ENCODE measurements around the gene NDUFB4.
A peak's percentile ranks its signal among the peaks of the same experiment; 100 is the strongest.

NDUFB4 gene

GRCh38 chr3:120572027-120572426, 24.1 kb upstream of the NDUFB4 start:
- no peak overlapping the region for H3K4me2 ChIP-seq
- no peak overlapping the region for H3K9ac ChIP-seq
- H3K4me1 ChIP-seq (ENCODE audit: low read depth, poor library complexity, severe bottlenecking) = no peaks in the 10 kb centered on the region
- no peaks in the 10 kb centered on the region for H3K79me2 ChIP-seq (ENCODE audit: insufficient read depth, low read depth)
- no peaks in the 10 kb centered on the region for H3K36me3 ChIP-seq (ENCODE audit: insufficient read depth)
- no peaks in the 10 kb centered on the region for H3K27me3 ChIP-seq (ENCODE audit: insufficient read depth, low read depth)
- no peak overlapping the region for H3K27ac ChIP-seq
- TF ChIP-seq CTCF (conservative IDR thresholded peaks at IDR 0.05; ENCODE audit: low read depth, low read length) = no peak
- H2AFZ ChIP-seq (ENCODE audit: low read depth) = no peak overlapping the region
- H4K20me1 ChIP-seq (ENCODE audit: insufficient read depth) = no peaks in the 10 kb centered on the region
- no peak overlapping the region for H3K4me3 ChIP-seq (IDR thresholded peaks at IDR 0.05; ENCODE audit: insufficient read depth, low read depth, low read length)

GRCh38 chr3:120587332-120587975, 8.7 kb upstream of the NDUFB4 start:
- Histone ChIP-seq H3K4me1 (ENCODE audit: low read depth, poor library complexity, severe bottlenecking) (no peaks in the 10 kb centered on the region), H3K36me3 (ENCODE audit: insufficient read depth) (no peaks in the 10 kb centered on the region), H3K9ac (no peak overlapping the region), H3K27me3 (ENCODE audit: insufficient read depth, low read depth) (no peaks in the 10 kb centered on the region), H3K27ac (no peak overlapping the region), H3K79me2 (ENCODE audit: insufficient read depth, low read depth) (no peaks in the 10 kb centered on the region), H4K20me1 (ENCODE audit: insufficient read depth) (no peaks in the 10 kb centered on the region), H2AFZ (ENCODE audit: low read depth) (no peak overlapping the region), H3K4me3 (IDR thresholded peaks at IDR 0.05; ENCODE audit: insufficient read depth, low read depth, low read length) (no peak overlapping the region), H3K4me2 (no peak overlapping the region)
- no peak for TF ChIP-seq CTCF (conservative IDR thresholded peaks at IDR 0.05; ENCODE audit: low read depth, low read length)

GRCh38 chr3:120595788-120596115, 384 bp upstream of the NDUFB4 start:
- Histone ChIP-seq H3K4me3 (IDR thresholded peaks at IDR 0.05; ENCODE audit: insufficient read depth, low read depth, low read length) (peak overlapping the region; percentile 92), H4K20me1 (ENCODE audit: insufficient read depth) (no peaks in the 10 kb centered on the region; the same call in 1 of the 2 replicates), H3K79me2 (ENCODE audit: insufficient read depth, low read depth) (peaks cover 36% of the 10 kb centered on the region), H3K4me1 (ENCODE audit: low read depth, poor library complexity, severe bottlenecking) (peaks cover 20% of the 10 kb centered on the region), H3K36me3 (ENCODE audit: insufficient read depth) (no peaks in the 10 kb centered on the region), H3K27ac (no peak overlapping the region; the same call in 1 of the 2 replicates), H2AFZ (ENCODE audit: low read depth) (peak overlapping the region; percentile 96), H3K4me2 (peak overlapping the region; percentile 87), H3K27me3 (ENCODE audit: insufficient read depth, low read depth) (no peaks in the 10 kb centered on the region), H3K9ac (peak overlapping the region; percentile 98; the same call in 1 of the 2 replicates)
- no peak for TF ChIP-seq CTCF (conservative IDR thresholded peaks at IDR 0.05; ENCODE audit: low read depth, low read length)

GRCh38 chr3:120596853-120597223, 702 bp downstream of the NDUFB4 start:
- peaks cover 20% of the 10 kb centered on the region for H3K4me1 ChIP-seq (ENCODE audit: low read depth, poor library complexity, severe bottlenecking)
- H3K27me3 ChIP-seq (ENCODE audit: insufficient read depth, low read depth) = no peaks in the 10 kb centered on the region
- peak overlapping the region; percentile 89 for H3K4me3 ChIP-seq (IDR thresholded peaks at IDR 0.05; ENCODE audit: insufficient read depth, low read depth, low read length)
- TF ChIP-seq CTCF (conservative IDR thresholded peaks at IDR 0.05; ENCODE audit: low read depth, low read length) = no peak
- H3K9ac ChIP-seq = peak overlapping the region; percentile 98
- peak overlapping the region; percentile 91 for H3K27ac ChIP-seq
- no peaks in the 10 kb centered on the region; the same call in 1 of the 2 replicates for H4K20me1 ChIP-seq (ENCODE audit: insufficient read depth)
- H3K79me2 ChIP-seq (ENCODE audit: insufficient read depth, low read depth) = peaks cover 39% of the 10 kb centered on the region
- peak overlapping the region; percentile 93 for H3K4me2 ChIP-seq
- peak overlapping the region; percentile 96 for H2AFZ ChIP-seq (ENCODE audit: low read depth)
- H3K36me3 ChIP-seq (ENCODE audit: insufficient read depth) = no peaks in the 10 kb centered on the region

Measured in KMS-11 (cell line).